ENCODE measurements around the gene TRPC5OS.

DNA sequence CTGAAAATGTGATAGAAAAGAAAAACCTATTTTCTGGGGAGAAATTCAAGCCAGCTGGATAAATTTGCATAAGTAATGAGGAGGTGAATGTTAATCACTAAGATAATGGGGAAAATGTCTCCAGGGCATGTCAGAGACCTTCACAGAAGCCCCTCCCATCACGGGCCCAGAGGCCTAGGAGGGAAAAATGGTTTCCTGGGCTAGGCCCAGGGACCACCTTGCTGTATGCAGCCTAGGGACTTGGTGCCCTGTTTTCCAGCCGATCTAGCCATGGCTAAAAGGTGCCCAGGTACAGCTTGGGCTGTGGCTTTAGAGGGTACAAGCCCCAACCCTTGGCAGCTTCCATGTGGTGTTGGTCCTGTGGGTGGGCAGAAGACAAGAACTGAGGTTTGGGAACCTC is 46.6 kb upstream of the TRPC5OS start:
- TF ChIP-seq, protein P1, sequence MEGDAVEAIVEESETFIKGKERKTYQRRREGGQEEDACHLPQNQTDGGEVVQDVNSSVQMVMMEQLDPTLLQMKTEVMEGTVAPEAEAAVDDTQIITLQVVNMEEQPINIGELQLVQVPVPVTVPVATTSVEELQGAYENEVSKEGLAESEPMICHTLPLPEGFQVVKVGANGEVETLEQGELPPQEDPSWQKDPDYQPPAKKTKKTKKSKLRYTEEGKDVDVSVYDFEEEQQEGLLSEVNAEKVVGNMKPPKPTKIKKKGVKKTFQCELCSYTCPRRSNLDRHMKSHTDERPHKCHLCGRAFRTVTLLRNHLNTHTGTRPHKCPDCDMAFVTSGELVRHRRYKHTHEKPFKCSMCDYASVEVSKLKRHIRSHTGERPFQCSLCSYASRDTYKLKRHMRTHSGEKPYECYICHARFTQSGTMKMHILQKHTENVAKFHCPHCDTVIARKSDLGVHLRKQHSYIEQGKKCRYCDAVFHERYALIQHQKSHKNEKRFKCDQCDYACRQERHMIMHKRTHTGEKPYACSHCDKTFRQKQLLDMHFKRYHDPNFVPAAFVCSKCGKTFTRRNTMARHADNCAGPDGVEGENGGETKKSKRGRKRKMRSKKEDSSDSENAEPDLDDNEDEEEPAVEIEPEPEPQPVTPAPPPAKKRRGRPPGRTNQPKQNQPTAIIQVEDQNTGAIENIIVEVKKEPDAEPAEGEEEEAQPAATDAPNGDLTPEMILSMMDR (IDR thresholded peaks at IDR 0.05; ENCODE audit: insufficient read depth, low read length), result no peak
- TF ChIP-seq, protein P2, sequence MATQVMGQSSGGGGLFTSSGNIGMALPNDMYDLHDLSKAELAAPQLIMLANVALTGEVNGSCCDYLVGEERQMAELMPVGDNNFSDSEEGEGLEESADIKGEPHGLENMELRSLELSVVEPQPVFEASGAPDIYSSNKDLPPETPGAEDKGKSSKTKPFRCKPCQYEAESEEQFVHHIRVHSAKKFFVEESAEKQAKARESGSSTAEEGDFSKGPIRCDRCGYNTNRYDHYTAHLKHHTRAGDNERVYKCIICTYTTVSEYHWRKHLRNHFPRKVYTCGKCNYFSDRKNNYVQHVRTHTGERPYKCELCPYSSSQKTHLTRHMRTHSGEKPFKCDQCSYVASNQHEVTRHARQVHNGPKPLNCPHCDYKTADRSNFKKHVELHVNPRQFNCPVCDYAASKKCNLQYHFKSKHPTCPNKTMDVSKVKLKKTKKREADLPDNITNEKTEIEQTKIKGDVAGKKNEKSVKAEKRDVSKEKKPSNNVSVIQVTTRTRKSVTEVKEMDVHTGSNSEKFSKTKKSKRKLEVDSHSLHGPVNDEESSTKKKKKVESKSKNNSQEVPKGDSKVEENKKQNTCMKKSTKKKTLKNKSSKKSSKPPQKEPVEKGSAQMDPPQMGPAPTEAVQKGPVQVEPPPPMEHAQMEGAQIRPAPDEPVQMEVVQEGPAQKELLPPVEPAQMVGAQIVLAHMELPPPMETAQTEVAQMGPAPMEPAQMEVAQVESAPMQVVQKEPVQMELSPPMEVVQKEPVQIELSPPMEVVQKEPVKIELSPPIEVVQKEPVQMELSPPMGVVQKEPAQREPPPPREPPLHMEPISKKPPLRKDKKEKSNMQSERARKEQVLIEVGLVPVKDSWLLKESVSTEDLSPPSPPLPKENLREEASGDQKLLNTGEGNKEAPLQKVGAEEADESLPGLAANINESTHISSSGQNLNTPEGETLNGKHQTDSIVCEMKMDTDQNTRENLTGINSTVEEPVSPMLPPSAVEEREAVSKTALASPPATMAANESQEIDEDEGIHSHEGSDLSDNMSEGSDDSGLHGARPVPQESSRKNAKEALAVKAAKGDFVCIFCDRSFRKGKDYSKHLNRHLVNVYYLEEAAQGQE (IDR thresholded peaks at IDR 0.05; ENCODE audit: insufficient replicate concordance, low read depth), result no peak
- TF ChIP-seq GABPA (IDR thresholded peaks at IDR 0.05; ENCODE audit: low read depth) (no peak), POLR2AphosphoS5 (IDR thresholded peaks at IDR 0.05; ENCODE audit: low read depth) (no peak), SPI1 (IDR thresholded peaks at IDR 0.05; ENCODE audit: borderline replicate concordance, low read depth) (no peak)

Measured in HL-60 (cell line).